COLO829 (cell line): ENCODE data around the gene NAV3.
A peak's percentile ranks its signal among the peaks of the same experiment; 100 is the strongest.

Source experiments
- DNase-seq: peaks from one replicate; pipeline ENCODE4 v3.0.0; 2012; ENCODE audit warnings: low spot score

Gene NAV3

GRCh38 chr12:77928078-77928477 is 97.4 kb downstream of the NAV3 start:
- no peak for DNase-seq

GRCh38 chr12:77932216-77932615 is 101.5 kb downstream of the NAV3 start:
- no peak for DNase-seq

- DNase-seq, result no peak
These were observed 107.6 kb downstream of the NAV3 start for GRCh38 chr12:77938301-77938700.

- DNase-seq, result peak; percentile 42
These were observed 109.3 kb downstream of the NAV3 start for GRCh38 chr12:77940011-77940423.

- DNase-seq, result no peak
These were observed 109.9 kb downstream of the NAV3 start for GRCh38 chr12:77940567-77940966.

DNA sequence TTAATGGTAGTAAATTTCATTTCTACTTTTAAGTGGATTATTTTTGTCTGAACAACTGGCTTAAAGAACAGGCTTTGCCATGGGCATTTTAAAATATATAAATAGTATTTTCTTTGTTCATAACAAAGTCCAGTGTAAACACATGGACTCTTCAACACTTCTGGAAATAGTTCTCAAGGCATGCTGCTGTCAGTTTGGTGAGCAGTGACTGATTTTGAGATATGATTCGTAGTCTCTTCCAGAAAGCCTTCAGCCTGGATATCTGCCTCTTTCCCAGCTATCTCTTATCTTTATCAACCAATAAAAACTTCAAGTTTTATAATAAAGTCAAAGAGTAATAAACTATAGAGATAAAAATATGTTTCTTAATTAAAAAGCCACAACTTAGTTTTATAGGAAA is 110.7 kb downstream of the NAV3 start:
- no peak for DNase-seq

DNA sequence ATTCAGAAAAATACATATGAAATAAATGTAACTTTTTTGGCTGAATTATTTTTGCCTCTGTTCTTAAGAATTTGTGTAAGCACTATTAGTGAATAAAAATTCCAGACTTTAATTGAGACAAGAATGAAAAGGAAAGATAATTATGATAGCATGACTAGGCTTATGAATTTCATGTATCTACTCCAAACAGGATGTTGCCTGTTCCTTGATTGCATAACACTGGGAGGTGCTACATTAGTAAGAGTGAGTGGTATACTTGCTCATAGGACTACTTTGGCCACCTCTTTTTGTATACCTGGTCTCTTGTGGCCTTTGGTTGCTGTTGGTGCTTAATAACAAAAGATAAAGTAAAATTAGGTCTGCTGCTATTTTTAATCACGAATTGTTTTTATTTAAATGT is 112.8 kb downstream of the NAV3 start:
- DNase-seq, result no peak

- DNase-seq, result no peak
These were observed 115.9 kb downstream of the NAV3 start for GRCh38 chr12:77946541-77947061.

- DNase-seq, result peak; percentile 40
These were observed 116.6 kb downstream of the NAV3 start for GRCh38 chr12:77947330-77947729.

- DNase-seq, result no peak
These were observed 117.1 kb downstream of the NAV3 start for GRCh38 chr12:77947746-77948145.

DNA sequence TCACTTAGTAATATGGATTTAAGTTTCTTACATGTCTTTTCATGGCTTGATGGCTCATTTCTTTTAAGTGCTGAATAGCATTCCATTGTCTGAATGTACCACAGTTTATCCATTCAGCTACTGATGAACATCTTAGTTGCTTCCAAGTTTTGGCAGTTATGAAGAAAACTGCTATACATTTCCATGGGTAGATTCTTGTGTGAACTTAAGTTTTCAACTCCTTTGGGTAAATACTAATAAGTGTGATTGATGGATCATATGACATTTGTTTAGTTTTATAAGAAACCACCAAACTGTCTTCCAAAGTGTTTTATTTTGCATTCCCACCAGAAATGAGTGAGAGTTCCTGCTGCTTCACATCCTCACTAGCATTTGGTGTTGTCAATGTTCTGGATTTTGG is 119.2 kb downstream of the NAV3 start:
- no peak for DNase-seq

GRCh38 chr12:77953528-77954205 is 123.0 kb downstream of the NAV3 start:
- no peak for DNase-seq

DNA sequence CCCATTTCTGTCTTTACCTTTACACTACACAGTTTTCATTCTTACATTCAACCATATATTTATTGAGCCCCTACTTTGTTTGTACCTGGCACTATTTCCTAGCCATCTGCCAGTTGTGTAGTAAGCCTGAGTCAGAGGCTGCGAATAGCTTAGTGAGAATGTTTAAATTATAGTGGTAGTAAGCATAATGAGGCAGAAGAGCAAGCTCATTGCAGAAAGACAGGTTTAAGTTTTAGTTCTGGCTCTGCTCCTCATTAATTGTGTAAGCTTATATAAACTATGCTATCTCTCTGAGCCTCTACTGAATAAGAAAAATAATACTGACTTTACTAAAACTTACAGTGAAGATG is 123.5 kb downstream of the NAV3 start:
- no peak for DNase-seq

- no peak for DNase-seq
These were observed 126.4 kb downstream of the NAV3 start for GRCh38 chr12:77957062-77957461.

DNA sequence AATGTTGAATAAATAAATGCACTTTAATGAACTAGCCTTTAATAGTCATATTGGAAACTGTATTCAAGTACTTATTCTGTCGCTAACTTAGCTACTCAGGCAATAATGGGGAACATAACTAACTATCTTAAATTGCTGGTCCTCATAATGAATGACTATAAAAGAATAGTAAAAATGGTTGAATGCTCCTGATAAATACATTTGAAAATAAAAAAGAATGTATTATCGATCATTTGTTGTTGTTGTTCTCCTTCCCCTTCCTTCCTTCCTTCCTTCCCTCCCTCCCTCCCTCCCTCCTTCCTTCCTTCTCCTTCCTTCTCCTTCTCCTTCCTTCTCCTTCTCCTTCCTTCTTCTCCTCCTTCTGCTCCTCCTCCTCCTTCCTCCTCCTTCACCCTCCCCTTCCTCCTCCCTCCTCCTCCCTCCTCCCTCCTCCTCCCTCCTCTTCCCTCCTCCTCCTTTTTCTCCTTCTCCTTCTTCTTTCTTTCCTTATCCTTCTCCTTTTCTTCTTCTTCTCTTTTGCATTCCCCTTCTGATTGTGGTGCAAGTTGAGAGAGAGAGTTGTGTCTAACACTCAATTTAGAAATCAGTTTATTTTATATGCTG is 133.0 kb downstream of the NAV3 start:
- DNase-seq, result no peak

DNA sequence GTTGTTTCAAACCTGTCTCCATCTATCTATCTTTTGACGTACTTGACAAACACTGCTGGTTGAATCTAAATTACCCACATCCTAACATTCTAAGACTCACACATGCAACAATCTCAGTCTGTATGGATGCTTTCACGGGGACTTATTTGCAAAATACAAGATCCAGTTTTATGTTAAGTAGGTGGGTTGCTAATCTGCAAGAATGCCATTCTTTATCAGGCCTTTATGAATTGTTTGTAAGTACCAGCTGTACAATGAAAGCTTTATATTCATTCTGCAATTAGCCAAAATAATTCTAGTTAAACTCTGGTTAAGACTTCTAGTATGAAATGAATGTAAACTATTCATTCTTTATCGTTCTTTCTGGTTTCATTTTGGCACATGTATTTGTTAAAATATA is 135.1 kb downstream of the NAV3 start:
- DNase-seq, result peak; percentile 65

DNA sequence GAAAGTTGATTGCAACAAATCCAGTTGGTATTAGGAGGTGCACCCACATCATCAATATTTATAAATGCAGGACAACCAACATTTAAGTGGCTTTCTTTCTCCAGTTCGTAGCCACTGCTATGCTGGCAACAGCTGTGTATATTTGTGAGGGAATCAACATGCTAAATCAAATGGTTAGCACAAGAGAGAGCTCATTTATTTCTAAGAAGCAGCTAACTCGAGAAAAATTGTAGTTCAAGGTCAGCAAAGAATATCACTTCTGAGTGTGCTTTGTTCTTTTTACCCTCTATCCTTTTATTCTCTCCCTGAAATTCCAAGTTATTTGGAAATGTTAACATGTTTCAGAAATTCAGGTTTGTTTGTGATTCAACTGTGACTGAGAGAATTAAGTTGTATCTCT is 137.3 kb downstream of the NAV3 start:
- no peak for DNase-seq

GRCh38 chr12:77968571-77968970 is 137.9 kb downstream of the NAV3 start:
- no peak for DNase-seq

DNA sequence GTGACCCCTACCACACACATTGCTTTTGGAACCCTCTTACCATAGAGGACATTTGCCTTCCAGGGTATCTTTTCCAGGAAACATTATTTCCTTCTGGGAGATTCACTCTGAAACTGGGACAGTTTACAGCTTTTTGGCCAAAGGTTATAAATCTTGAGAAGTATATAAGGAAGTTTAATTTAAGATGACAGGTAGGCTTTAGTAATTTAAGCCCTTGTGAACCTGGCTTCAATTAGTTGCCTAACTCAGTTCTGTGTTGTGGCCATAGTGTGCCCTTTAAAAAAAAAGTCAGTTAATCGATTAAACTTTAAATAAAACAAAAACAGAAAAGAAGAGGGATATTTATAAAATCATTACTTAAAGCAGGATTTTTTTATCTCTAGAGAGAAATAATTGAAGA is 142.9 kb downstream of the NAV3 start:
- DNase-seq, result no peak

DNA sequence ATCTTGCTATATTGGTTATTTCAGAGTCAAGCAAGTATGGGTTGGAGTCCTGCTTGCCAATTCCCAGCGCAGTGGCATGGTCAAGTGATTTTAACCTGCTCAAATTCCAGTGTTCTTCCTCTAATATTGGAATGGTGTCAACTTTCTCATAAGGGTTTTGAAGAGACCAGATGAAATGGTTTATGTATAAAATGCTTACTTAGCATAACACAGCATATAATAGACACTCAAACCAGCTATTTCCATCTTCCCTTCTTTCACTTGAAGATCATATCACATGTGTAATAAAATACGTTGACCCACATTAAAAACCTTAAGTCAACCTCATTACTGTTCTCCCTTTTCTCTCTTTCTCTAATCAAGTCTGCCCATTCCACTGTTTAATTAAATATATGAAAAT is 144.0 kb downstream of the NAV3 start:
- DNase-seq, result no peak

GRCh38 chr12:77979597-77980250 is 149.0 kb downstream of the NAV3 start:
- no peak for DNase-seq

DNA sequence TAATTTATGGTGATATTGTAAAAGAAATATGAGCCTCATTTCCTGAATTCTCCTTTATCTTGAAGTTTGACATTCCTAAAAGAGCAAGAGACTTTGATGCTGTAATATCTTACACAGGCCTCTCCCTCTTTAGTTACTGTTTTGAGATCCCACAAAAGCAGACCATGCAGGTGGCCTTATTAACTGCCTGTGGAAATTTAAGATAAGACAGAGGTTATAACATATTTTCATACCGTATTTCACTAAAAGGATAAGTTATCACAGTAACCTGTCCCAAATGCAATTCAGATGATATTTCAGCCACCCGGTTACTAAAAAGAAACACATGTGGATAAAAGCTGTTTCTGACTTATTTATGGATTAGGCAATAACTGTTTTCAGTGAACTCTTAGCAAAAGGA is 150.1 kb downstream of the NAV3 start:
- DNase-seq, result no peak

- no peak for DNase-seq
These were observed 153.2 kb downstream of the NAV3 start for GRCh38 chr12:77983859-77984258.

DNA sequence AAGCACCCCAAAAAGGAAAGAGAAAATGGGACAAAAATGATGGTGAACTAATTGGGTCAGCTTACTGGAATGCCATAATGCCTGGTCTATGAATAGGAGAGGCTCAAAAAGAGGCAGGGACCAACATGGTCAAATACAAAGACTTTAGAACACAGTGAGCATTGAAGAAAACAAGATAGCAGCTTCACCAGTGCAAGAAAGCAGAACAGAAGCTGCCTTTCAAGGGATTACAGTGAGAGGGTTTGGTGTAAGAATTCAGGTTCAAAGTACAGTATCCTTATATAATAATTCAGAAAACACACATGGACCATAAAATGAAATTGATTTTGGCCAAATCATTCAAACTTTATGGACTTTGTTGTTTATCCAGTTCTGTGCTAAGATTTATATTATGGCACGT is 162.1 kb downstream of the NAV3 start:
- peak; percentile 32 for DNase-seq
